Measurements from ENCODE around the gene ARL5A. TPM values are rescaled to one million over a fixed set of nuclear protein-coding genes. Genes with fewer than 3 reads are reported as not detected.
"Not testable (repeated sequence)": the region's sequence is repeated elsewhere in the genome, so short reads cannot be mapped to it uniquely, and the experiment has no call there.

The ARL5A gene
- total RNA-seq, 1 donor from 2014 or later, result 129 TPM

DNA sequence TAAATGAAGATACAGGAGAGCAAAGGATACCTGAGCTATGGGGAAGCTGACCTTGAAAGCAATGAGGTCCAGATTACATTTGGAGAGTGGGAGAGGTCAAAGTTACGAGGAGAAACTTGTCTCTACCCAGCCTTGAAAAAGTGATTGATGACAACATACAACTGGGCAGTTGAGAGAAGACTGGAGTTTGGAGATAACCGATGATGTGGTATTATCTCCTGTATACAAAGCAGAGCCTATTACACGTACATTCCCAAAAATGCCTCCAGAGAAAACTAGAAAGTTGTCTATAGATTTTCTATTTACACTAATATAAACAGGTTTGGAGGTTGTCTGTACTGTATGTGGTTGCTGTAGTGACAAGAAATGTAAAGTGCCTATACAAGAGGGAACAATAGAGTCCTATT is 28.3 kb downstream of the ARL5A start:
- H3K4me3 Mint-ChIP-seq, result no peak overlapping the region
- no peak overlapping the region for H3K4me3 ChIP-seq
- H3K9me3 ChIP-seq (ENCODE audit: low read depth), result no peaks in the 10 kb centered on the region
- H3K4me2 ChIP-seq, result no peak overlapping the region
- H2AFZ ChIP-seq (replicated peaks), result no peak overlapping the region
- H3F3A ChIP-seq (ENCODE audit: low read depth), result no peaks in the 10 kb centered on the region
- H3K79me2 ChIP-seq (ENCODE audit: low read depth), result no peaks in the 10 kb centered on the region
- no peak for DNase-seq (ENCODE audit: low spot score)
- peaks cover 16% of the 10 kb centered on the region for H3K36me3 Mint-ChIP-seq
- H3K4me1 Mint-ChIP-seq, result no peaks in the 10 kb centered on the region
- TF ChIP-seq EZH2 (IDR thresholded peaks at IDR 0.05) (no peak), CTCF (IDR thresholded peaks at IDR 0.05) (no peak), EZH2phosphoT487 (IDR thresholded peaks at IDR 0.05) (no peak)
- H3K36me3 ChIP-seq, result peaks cover 11% of the 10 kb centered on the region
- H3K27ac ChIP-seq, result no peak overlapping the region
- no peaks in the 10 kb centered on the region for H3K4me1 ChIP-seq
- H3K9me3 Mint-ChIP-seq, result no peaks in the 10 kb centered on the region
- H3K27ac Mint-ChIP-seq, result no peak overlapping the region
- H3K27me3 ChIP-seq, result no peaks in the 10 kb centered on the region
- no peak overlapping the region for H3K9ac ChIP-seq
- H3K27me3 Mint-ChIP-seq (ENCODE audit: insufficient read depth, low read depth), result no peaks in the 10 kb centered on the region
- no peaks in the 10 kb centered on the region for H4K20me1 ChIP-seq (ENCODE audit: low read depth)

GRCh38 chr2:151796774-151797173 is 31.4 kb downstream of the ARL5A start:
- H3K9me3 Mint-ChIP-seq, result no peaks in the 10 kb centered on the region

GRCh38 chr2:151795646-151796240 is 32.5 kb downstream of the ARL5A start:
- no peak overlapping the region for H3K9ac ChIP-seq
- no peaks in the 10 kb centered on the region for H3K79me2 ChIP-seq (ENCODE audit: low read depth)
- DNase-seq (ENCODE audit: low spot score), result no peak
- H3K4me2 ChIP-seq, result no peak overlapping the region
- Mint-ChIP-seq H3K9me3 (no peaks in the 10 kb centered on the region), H3K4me3 (no peak overlapping the region), H3K4me1 (no peaks in the 10 kb centered on the region), H3K27ac (no peak overlapping the region), H3K36me3 (peaks cover 17% of the 10 kb centered on the region), H3K27me3 (ENCODE audit: insufficient read depth, low read depth) (no peaks in the 10 kb centered on the region)
- no peaks in the 10 kb centered on the region for H3K4me1 ChIP-seq
- no peak overlapping the region for H3K4me3 ChIP-seq
- H2AFZ ChIP-seq (replicated peaks), result no peak overlapping the region
- no peak overlapping the region for H3K27ac ChIP-seq
- TF ChIP-seq EZH2phosphoT487 (IDR thresholded peaks at IDR 0.05) (no peak), EZH2 (IDR thresholded peaks at IDR 0.05) (no peak), CTCF (IDR thresholded peaks at IDR 0.05) (no peak)
- no peaks in the 10 kb centered on the region for H3K27me3 ChIP-seq
- H3K36me3 ChIP-seq, result peaks cover 3% of the 10 kb centered on the region
- H3K9me3 ChIP-seq (ENCODE audit: low read depth), result no peaks in the 10 kb centered on the region
- no peaks in the 10 kb centered on the region for H4K20me1 ChIP-seq (ENCODE audit: low read depth)
- no peaks in the 10 kb centered on the region for H3F3A ChIP-seq (ENCODE audit: low read depth)

More at GRCh38 chr2:151796774-151797173, 31.4 kb downstream of the ARL5A start:
- no peak overlapping the region for H3K4me2 ChIP-seq
- H3F3A ChIP-seq (ENCODE audit: low read depth), result no peaks in the 10 kb centered on the region
- H3K4me1 Mint-ChIP-seq, result no peaks in the 10 kb centered on the region
- no peak overlapping the region for H2AFZ ChIP-seq (replicated peaks)
- H3K4me3 Mint-ChIP-seq, result no peak overlapping the region
- no peak overlapping the region for H3K27ac ChIP-seq
- H3K27me3 Mint-ChIP-seq (ENCODE audit: insufficient read depth, low read depth), result no peaks in the 10 kb centered on the region
- H3K9ac ChIP-seq, result no peak overlapping the region
- H3K4me3 ChIP-seq, result no peak overlapping the region
- no peaks in the 10 kb centered on the region for H4K20me1 ChIP-seq (ENCODE audit: low read depth)
- H3K27ac Mint-ChIP-seq, result no peak overlapping the region
- no peaks in the 10 kb centered on the region for H3K4me1 ChIP-seq
- peaks cover 4% of the 10 kb centered on the region for H3K36me3 ChIP-seq
- TF ChIP-seq EZH2phosphoT487 (IDR thresholded peaks at IDR 0.05) (no peak), EZH2 (IDR thresholded peaks at IDR 0.05) (no peak), CTCF (IDR thresholded peaks at IDR 0.05) (no peak)
- H3K36me3 Mint-ChIP-seq, result peaks cover 12% of the 10 kb centered on the region
- H3K27me3 ChIP-seq, result no peaks in the 10 kb centered on the region
- H3K79me2 ChIP-seq (ENCODE audit: low read depth), result no peaks in the 10 kb centered on the region
- H3K9me3 ChIP-seq (ENCODE audit: low read depth), result no peaks in the 10 kb centered on the region
- DNase-seq (ENCODE audit: low spot score), result no peak

DNA sequence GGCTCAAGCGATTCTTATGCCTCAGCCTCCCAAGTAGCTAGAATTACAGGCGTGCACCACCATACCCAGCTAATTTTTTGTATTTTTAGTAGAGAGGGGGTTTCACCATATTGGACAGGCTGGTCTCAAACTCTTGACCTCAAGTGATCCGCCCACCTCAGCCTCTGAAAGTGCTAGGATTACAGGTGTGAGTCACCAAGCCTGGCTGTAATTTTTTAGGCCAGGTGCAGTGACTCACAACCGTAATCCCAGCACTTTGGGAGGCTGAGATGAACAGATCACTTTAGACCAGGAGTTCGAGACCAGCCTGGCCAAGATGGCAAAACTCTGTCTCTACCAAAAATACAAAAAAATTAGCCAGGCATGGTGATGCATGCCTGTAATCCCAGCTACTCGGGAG is 33.8 kb downstream of the ARL5A start:
- H3K9ac ChIP-seq; H3K27ac ChIP-seq; H3K27me3 Mint-ChIP-seq (ENCODE audit: insufficient read depth, low read depth); DNase-seq (ENCODE audit: low spot score); H3K4me3 ChIP-seq; H3K4me1 Mint-ChIP-seq; H3K9me3 ChIP-seq (ENCODE audit: low read depth); H4K20me1 ChIP-seq (ENCODE audit: low read depth); H3K4me2 ChIP-seq; H3K36me3 ChIP-seq; H3K9me3 Mint-ChIP-seq; H2AFZ ChIP-seq (replicated peaks); H3K4me3 Mint-ChIP-seq; H3K4me1 ChIP-seq; H3K79me2 ChIP-seq (ENCODE audit: low read depth); H3K27ac Mint-ChIP-seq; H3K27me3 ChIP-seq; H3F3A ChIP-seq (ENCODE audit: low read depth): not testable (repeated sequence)
- H3K36me3 Mint-ChIP-seq, result peaks cover 18% of the 10 kb centered on the region

All from neural progenitor cell (in vitro differentiated cells).